GM12892 (cell line): ENCODE measurements around the gene GALM.
"Not testable (repeated sequence)": the region's sequence is repeated elsewhere in the genome, so short reads cannot be mapped to it uniquely, and the experiment has no call there.

Experiments
- DNase-seq: peaks from one replicate; pipeline ENCODE4 v3.0.0; 2011; ENCODE audit not compliant: insufficient read length
- FAIRE-seq: peaks from 2 replicates; lab custom pipeline; 2011; peaks lifted over from hg19 to GRCh38; lab: Jason Lieb, UNC
- POLR2A ChIP-seq: IDR thresholded peaks from 2 replicates; pipeline ENCODE4 v1.6.1; 2011; ENCODE audit warnings: low read depth, low read length, control low read depth
- POLR2AphosphoS5 ChIP-seq: IDR thresholded peaks from 2 replicates; pipeline ENCODE4 v1.6.1; 2011; ENCODE audit warnings: low read depth, low read length, control low read depth
- TAF1 ChIP-seq: IDR thresholded peaks from 2 replicates; pipeline ENCODE4 v1.6.1; 2011; ENCODE audit warnings: low read depth, mild to moderate bottlenecking, control low read depth, low read length, borderline replicate concordance

Gene GALM

DNA sequence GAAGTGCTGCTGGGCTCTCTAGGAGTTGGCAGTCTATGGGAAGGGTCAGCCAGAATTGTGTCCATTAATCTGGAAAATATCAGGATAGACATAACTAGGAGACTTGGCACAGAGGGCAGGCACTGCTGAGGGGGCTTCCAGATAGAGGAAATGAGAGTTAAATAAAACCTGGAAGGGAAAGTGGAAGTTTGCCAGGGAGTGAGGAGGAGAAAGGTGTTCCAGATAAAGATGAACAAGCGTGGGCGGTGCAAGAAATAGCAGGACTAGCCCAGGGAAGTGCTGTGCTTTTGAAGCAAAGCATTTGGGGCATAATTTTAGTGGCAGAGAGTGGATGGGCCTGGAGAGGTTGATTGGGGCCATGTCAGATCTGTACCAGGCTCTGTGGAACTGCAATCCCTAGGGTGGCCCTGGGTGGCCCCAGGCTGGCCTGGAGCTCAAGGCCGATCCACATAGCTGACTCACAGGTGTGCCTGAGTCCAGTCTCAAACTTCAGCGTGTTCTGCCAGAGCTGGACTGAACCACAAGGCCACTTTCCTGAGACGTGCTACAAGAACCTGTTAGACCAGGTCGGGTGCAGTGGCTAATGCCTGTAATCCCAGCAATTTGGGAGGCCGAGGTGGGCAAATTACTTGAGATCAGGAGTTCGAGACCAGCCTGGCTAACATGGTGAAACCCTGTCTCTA lies 26.9 kb downstream of the GALM start:
- FAIRE-seq = no peak
- DNase-seq = no peak
- no peak for TF ChIP-seq TAF1
- TF ChIP-seq POLR2AphosphoS5 = no peak
- no peak for TF ChIP-seq POLR2A

DNA sequence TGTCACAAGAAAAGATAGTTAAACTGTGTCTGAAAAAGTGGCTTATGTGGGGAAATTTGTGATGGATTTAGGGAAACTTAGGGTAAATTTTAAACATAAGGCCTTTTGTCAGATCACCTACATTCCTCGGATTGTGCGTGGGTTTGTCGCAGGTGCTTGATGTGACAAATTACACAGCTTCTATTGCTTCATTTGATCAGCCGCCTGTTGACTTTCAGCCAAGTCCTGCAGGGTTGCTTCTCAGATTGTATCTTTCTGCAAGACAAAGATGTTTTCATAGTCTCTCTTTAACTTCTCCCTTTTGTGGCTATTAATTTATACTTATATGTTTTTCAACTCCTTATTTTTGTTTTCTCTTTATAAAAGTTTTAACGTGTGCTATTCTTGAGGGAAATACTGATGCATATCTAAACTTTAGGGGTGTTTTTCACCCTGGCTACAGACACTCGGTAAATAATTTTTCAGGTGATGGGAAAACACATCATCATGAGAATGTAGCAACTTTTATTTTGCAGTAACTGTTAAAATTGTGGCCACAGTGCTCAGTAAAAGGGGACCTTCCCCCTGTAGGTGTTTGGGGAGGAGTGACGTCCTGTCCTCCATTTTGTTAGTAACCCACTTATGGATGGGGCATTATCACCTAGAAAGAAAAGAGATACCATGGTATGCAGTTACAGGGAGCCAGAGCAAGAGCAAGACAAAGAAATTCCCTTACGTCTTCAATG lies 31.4 kb downstream of the GALM start:
- FAIRE-seq = no peak
- DNase-seq = no peak
- no peak for TF ChIP-seq POLR2AphosphoS5
- TF ChIP-seq POLR2A = no peak
- no peak for TF ChIP-seq TAF1

DNA sequence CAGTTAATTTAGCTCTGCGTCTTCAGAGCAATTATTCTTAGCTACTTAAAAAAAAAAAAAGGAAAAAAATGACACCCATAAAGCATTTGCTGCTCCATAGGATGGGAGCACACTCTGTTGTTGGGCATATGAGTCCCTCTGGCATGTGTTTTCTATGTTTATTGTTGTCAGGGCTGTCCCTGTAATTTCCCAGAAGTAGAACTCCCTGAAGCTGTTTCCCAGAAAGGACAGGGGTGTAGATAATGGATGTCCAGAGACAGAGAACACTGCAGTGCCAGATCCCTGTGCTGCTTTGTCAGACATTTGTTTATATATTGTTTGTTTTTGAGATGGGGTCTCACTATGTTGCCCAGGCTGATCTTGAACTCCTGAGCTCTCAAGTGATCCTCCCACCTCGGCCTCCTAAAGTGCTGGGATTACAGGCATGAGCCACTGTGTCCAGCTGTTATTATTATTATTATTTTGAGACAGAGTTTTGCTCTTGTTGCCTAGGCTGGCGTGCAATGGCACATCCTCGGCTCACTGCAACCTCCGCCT lies 32.6 kb downstream of the GALM start:
- DNase-seq = no peak
- no peak for FAIRE-seq
- TF ChIP-seq POLR2AphosphoS5 = no peak
- no peak for TF ChIP-seq POLR2A
- no peak for TF ChIP-seq TAF1

DNA sequence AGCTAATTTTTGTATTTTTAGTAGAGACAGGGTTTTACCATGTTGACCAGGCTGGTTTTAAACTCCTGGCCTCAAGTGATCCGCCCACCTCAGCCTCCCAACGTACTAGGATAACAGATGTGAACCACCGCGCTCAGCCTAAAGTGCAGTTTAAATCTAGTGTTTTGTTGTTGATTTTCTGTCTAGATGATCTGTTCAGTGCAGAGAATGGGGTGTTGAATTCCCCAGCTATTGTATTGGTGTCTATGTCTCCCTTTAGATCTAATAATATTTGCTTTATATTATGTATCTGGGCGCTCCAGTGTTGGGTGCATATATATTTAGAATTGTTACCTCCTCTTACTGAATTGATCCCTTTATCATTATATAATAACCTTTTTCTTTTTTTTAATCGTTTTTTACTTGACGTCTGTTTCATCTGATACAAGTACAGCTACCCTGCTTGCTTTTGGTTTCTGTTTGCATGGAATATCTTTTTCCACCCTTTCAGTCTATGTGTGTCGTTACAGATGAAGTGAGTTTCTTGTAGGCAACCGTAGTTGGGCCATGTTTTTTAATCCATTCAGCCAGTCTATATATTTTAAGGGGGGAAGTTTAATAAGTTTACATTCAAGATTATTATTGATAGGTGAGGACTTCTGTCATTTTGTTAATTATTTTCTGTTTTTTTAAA lies 34.3 kb downstream of the GALM start:
- TF ChIP-seq POLR2A (no peak), POLR2AphosphoS5 (no peak), TAF1 (no peak)
- no peak for FAIRE-seq
- DNase-seq = no peak

DNA sequence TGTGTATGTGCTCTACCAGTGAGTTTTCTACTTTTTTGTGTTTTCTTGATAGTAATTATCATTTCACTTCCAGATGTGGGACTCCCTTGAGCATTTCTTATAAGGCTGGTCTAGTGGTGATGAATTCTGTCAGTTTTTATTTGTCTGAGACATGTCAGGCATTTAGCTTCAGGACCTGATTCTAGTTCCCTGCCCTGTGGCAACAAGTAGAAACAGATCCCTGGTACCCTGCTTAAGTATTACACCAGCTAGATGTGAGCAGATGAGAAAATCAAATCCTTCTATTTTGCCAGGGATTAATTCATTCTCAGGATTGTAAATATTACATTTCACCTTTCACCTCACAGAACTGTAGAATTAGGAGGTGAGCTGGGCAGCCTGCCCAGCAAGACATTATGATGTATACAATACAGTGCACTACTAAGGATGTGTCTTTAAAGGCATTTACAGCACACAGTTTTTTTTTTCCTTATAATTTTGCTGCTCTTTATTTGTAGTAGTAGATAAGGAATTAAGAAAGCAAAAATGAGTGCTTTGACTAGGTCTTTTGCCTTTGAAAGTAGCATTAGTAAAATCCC lies 35.1 kb downstream of the GALM start:
- DNase-seq (no peak), FAIRE-seq (no peak)
- TF ChIP-seq POLR2A = no peak
- TF ChIP-seq POLR2AphosphoS5 = no peak
- no peak for TF ChIP-seq TAF1

DNA sequence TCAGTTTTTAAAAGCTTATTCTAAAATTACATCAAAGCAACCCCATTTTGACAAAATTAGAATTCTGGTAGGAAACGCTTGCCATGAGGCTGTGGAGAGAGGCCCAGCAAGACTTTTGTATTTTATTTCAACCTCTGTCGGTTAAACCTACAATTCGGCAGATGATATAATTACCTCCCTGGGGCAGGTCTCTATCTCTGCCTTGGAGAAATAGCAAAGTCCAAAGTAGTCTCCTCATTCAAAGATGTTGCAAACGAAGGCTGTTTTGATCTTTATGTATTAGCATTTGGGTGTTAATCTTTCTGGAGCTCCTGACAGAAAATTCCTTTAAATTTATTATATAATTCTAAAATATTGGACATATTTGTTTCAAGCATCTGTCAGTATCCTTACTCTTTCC lies 35.6 kb downstream of the GALM start:
- DNase-seq = no peak
- TF ChIP-seq POLR2A = no peak
- TF ChIP-seq POLR2AphosphoS5 = no peak
- no peak for TF ChIP-seq TAF1
- FAIRE-seq = no peak

DNA sequence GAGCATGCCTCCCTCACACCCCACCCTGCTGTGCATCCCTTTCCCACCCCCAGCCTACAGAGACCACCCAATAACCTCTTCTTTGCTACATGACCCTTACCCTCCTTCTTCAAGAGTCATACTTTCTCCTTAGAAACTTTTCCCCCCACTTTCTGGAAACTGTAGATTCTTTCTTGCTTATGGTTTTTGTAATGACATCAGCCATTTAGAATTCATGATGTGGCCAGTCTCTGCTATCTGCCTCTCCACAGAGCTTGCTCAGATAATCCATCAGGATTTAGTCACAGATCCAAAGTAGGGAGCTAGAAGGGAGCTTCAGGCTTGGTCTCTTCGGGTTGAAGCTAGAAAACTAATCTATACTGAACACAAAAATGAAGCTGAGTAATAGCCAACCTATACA lies 36.5 kb downstream of the GALM start:
- DNase-seq = no peak
- TF ChIP-seq TAF1 (no peak), POLR2A (no peak)
- no peak for FAIRE-seq

DNA sequence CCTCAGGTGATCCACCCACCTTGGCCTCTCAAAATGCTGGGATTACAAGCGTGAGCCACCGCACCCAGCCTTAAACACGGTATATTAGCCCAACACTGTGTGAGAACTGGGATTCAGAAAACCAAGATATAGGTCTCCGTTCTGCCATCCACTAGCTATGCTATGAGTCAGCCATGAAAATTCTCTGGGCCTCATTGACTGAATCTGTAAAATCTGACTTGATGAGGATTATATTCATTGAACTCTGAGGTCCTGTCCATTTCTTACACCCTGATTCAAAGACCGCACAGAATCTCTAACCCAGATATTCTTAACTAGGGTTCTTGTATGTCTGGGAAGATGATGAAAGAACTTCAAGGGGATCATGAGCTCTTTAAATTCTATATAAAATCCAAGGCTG lies 37.4 kb downstream of the GALM start:
- not testable (repeated sequence) for DNase-seq, FAIRE-seq

DNA sequence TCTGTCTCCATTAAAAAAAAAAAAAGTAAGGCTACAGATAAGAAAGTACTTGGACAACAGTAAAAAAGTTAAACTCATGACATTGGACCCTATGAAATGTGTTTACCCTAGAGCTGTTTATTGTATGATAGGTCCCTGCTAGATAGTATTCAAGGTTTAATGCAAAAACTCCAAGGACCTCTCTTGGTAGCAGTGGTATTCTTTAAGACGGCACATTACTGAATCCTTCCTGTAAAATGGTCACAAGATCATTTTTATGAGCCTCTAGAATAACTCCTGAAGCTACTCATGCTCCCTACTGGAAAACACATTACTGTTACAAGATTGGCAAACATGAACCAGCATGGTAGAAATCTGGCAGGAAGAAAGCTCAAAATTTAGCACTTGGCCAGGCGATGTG lies 38.8 kb downstream of the GALM start:
- no peak for FAIRE-seq
- no peak for TF ChIP-seq POLR2AphosphoS5
- no peak for TF ChIP-seq TAF1
- TF ChIP-seq POLR2A = no peak
- DNase-seq = no peak

DNA sequence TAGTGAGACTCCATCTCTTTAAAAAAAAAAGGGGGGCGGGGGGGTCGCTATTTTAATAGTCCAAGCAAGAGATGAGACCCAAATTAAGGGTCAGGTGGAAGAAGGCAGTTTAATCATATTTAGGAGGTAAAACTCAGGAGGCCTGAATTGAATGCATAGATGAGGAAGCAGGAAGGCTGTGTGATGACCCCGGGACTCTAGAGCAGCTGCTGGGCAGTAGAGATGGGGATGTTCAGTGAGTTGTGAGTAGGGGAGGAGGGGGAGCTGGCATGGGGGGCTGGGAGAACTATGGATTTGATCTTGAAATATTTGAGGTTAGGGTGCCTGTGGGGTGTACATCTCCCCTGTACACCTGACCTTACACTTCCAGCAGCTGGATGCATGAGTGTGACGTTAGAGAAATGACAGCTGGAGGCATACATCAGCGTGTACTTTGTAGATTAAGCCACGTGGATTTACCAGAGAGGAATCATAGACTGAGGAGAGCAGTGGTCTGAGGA lies 41.0 kb downstream of the GALM start:
- DNase-seq (no peak), FAIRE-seq (no peak)
- no peak for TF ChIP-seq POLR2A
- TF ChIP-seq TAF1 = no peak
- TF ChIP-seq POLR2AphosphoS5 = no peak

DNA sequence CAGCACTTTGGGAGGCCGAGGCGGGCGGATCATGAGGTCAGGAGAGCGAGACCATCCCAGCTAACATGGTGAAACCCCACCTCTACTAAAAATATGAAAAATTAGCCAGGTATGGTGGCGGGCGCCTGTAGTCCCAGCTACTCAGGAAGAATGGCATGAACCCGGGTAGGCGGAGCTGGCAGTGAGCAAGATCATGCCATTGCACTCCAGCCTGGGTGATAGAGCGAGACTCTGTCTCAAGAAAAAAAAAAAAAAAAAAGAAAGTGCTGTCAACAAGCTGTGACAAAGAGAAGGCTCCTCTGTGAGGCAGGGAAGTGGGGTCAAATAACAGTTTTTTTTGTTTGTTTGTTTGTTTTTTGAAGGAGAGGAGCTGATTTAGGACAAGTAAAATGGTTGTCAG lies 42.6 kb downstream of the GALM start:
- DNase-seq, FAIRE-seq: not testable (repeated sequence)

DNA sequence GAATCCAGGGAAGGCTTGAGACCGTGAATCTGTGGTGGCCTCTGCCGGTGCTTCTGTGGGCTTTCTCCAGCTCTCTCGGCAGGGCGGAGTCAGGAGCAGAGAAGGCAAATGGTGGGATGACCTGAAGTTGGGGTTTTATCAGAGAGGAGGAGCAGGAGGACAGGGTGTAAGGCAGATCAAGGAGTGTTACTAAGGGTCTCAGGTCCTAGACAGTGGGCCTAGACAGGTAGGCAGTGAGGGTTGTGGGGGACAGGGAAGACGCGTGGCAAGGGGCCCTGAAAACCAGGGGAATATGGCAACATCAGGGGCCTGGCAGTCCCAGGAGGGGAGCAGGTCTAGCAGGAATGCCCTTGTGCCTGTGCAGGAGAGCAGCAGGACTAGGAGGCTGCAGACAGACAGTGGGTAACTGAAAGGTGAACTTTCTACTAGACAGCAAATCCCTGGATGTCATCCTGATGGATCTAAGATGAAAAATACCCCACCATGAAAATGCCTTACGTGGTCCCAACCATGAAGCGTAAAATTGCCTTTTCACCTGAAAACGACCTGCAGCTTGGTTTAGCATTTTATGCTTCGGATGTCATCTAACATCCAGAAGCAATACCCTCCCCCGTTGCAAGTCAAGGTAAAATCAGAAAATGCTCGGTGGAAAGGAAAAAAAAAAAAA lies 43.1 kb downstream of the GALM start:
- no peak for DNase-seq
- no peak for TF ChIP-seq POLR2AphosphoS5
- TF ChIP-seq TAF1 = no peak
- no peak for TF ChIP-seq POLR2A
- no peak for FAIRE-seq
